ENCODE measurements around the gene BLM.

BLM gene

GRCh38 chr15:90857883-90858443 is 140.8 kb downstream of the BLM start:
- DNase-seq: no peak

- DNase-seq: no peak
These were observed 142.3 kb downstream of the BLM start for GRCh38 chr15:90859234-90860131.

GRCh38 chr15:90860450-90860849 is 143.3 kb downstream of the BLM start:
- no peak for DNase-seq

- no peak for DNase-seq
These were observed 144.0 kb downstream of the BLM start for GRCh38 chr15:90860942-90861675.

GRCh38 chr15:90862487-90862886 is 145.3 kb downstream of the BLM start:
- no peak for DNase-seq

GRCh38 chr15:90862964-90863778 is 146.0 kb downstream of the BLM start:
- no peak for DNase-seq

GRCh38 chr15:90863987-90864386 is 146.8 kb downstream of the BLM start:
- DNase-seq: no peak

- no peak for DNase-seq
These were observed 147.4 kb downstream of the BLM start for GRCh38 chr15:90864507-90864906.

- no peak for DNase-seq
These were observed 148.6 kb downstream of the BLM start for GRCh38 chr15:90865702-90866101.
